MV-4-11 (cell line): Measurements from ENCODE around the gene LY6G6F.
"Not testable (repeated sequence)": the region's sequence is repeated elsewhere in the genome, so short reads cannot be mapped to it uniquely, and the experiment has no call there.

Experiments used
- DNase-seq: peaks from one replicate; lab custom pipeline; 2025; lab: John Stamatoyannopoulos, UW

Gene LY6G6F

DNA sequence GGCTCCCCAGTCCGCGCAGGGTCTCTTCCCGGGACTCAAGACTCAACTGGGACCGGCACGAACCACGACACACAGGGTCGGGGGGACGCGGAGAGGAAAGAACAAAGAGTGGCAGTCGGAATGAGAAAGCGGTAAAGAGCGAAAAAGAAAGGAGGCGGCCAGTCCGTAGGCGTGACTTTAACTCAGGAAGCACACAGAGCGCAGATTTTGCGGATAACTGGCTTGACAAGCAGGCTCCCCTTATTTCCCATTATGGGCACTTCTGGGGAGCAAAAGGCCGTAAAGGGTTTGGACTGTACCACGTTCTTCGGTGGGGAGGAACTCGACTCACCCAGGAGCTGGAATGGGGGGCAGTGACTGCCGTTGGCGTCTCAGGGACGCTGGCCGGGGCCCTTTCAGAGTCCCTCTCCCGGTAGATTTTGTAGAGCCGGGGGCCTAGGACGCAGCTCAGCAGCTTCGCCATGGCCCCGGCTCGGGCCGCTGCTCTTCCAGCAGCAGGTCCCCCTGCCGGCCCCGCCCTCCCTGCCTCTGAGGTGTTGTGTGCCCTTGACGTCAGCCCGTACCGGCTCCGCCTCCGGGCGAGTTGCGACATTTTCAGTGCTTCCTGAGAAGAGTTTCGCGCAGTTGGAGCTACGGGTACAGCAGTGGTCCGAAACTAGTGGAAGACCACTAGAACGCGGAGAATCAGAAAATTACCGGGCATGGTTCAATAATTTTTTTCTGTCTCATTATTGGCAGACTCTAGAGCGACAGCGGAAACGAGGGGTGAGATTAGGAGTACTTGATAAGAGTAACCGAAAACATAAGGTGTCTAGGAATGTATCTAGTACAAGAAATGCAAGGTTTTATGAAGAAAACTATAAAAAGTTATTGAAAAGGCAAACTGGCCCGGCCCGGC lies 3.6 kb upstream of the LY6G6F start, which contains the start of gene ABHD16A:
ABHD16A (minus strand) TSS at position 506 of the 898 bp plus-strand sequence; CDS start at position 463, 43 bp downstream.
- peak; percentile 98 for DNase-seq

- DNase-seq: no peak
These were observed 735 bp upstream of the LY6G6F start for GRCh38 chr6:31705931-31706330.

GRCh38 chr6:31707701-31708100 lies 1.0 kb downstream of the LY6G6F start:
- DNase-seq: no peak

DNA sequence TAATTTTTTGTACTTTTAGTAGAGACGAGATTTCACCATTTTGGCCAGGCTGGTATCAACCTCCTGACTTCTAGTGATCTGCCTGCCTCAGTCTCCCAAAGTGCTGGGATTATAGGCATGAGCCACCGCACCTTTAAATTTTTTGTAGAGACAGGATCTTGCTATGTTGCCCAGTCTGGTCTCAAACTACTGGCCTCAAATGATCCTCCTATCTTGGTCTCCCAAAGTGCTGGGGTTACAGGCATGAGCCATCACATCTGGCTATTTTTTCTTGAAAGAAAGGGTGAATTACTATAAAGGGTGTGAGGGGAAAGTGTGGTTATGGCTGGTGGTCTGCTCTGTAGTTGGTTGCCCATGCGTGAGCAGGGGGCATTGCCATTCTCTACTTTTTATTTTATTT lies 1.6 kb downstream of the LY6G6F start:
- DNase-seq: no peak

DNA sequence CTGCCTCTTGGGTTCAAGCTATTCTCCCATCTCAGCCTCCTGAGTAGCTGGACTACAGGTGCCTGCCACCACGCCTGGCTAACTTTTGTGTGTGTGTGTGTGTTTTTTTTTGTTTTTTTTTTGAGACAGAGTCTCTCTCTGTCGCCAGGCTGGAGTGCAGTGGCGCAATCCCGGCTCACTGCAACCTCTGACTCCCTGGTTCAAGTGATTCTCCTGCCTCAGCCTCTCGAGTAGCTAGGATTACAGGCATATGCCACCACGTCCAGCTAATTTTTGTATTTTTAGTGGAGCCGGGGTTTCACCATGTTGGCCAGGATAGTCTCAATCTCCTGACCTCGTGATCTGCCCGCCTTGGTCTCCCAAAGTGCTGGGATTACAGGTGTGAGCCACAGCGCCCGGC lies 2.5 kb downstream of the LY6G6F start:
- not testable (repeated sequence) for DNase-seq

DNA sequence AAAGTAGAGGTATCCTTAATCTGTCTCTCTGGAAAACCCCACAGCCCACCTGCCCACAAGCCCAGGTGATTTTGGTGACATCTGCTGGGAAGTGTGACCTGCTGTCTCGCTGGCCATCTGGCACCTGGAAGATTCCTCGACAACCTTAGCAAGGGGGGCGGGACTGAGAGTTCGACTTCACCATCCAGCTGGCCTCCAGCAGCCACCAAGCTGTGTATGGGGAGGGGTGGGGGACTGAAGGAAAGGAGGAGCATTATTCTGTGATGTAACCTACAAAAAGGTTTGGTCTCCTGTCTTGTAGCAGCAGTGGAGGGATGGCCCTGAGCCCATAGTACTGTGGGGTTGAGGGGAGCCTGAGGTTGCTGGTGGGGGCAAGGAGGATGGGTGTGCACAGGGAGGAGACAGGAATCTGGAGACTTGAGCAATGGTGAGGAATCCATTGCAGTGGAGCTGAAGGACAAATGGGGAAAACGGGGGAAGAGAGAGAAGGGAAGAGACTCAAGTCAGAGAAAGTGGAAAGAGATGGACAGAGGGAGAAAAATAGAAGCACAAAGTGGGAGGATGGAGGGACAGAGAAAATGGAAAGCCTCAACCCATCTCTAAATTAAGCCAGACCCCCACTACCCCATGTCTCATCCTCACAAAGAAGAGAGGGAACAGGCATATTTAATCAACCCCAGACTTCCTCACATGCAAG lies 4.0 kb downstream of the LY6G6F start:
- no peak for DNase-seq

GRCh38 chr6:31711233-31711632 lies 4.6 kb downstream of the LY6G6F start:
- DNase-seq: peak; percentile 15

DNA sequence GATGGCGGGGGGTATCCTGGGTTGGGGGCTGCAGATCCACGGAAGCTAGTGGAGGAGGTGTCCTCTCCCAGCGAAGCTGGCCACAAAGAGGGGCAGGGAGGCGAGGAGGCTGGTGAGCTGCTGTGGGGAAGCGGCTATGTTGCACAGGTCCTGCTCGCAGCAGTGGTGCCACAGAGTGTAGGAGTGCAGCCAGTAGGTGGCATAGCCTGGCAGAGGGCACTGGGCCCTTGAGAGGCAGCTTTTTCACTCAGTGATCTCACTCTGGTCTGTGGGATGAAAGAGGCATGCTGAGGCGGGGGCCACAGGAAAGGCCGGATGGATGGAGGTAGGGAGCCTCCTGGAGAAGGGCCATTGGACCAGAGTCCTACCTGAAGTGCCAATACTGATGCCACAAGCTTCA lies 5.6 kb downstream of the LY6G6F start:
- no peak for DNase-seq

DNA sequence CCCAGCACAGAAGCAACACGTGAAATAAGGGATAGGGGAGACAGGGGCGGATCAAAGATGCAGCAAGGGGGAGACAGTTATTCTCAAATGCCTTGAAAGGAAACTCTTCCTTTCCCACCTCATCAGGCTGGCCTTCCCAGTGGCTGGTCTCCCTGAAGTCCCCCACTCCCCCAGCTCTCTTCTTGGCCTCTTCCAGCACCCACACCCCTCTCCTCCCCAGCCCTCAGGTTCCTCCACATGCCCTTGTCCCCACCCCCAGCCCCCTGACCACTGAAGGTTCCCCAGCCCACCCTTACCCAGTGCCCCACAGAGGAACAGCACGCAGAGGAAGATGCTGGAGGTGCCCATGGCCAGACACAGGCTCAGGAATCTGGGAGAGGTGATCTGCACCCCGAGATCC lies 6.8 kb downstream of the LY6G6F start:
- no peak for DNase-seq

DNA sequence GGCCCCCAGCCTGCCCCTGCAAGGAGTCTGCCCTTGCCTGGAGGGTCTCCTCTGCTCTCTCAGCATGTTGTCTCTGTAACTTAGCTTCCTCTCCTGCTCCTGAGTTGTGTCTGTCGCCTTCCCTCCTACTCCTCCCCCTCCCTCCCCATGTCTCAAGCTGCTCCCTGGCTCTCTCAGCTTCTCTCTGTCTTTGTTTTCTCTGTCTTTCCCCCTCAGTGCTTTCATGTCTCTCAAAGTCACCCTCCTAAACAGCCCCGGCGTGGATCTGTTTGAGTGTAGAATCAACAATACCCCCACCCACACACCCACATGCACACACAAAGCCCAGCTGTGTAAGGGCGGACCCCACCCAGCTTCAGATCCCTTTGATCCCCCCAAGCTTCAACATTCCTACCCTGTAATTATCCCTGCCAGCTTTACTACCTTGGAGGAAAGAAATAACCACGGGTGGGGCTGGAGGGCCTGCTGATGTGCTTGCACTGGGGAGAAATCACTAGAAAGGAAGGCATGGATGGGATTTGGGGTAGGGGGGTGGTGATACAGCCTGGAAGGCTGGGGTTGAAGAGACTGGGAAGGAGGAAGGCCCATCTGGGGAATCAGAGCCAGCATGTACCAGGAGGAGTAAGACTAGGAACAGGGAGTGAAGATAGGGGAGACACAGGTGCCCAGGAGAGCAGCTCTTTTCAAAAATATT lies 7.5 kb downstream of the LY6G6F start:
- no peak for DNase-seq

DNA sequence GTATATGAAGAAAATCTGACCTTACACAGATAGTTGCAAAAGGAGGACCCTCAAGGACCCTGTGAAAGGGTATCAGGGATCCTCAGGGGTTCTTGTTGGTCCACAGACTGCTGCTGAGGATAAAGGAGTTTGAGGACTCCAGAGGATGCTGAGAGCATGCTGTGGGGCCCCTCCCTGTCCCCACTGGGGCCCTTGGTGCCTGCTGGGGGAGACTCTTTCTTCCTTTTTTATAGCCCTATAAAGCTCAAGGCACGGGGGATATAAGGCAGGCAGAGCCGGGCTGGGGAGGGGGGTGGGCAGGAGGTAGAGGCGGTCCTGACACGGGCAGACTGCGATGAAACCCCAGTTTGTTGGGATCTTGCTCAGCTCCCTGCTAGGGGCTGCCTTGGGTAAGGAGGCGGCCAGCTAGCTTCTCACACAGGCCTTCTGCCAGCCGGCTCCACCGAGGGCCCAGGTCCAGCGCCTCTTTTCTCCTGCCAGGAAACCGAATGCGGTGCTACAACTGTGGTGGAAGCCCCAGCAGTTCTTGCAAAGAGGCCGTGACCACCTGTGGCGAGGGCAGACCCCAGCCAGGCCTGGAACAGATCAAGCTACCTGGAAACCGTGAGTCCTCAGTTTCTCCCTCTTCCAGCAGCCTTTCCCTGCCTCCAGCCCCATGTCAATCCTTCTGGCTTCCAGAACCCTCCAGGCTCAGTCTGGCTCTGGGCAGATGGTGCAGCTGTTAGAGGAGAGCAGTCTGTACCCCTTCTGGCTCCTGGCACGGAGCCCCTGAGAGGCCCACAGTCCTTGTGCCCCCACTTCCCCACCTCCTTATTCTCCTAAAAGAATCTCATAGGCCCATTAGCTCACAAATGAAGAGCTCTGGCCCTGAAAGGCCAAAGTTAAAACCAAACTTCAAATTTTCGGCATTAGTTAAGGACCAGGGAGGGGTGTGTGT lies 8.6 kb downstream of the LY6G6F start, which contains the start of gene LY6G6D:
LY6G6D (plus strand) TSS at position 327 of the 937 bp plus-strand sequence; CDS start at position 335, 8 bp downstream.
- no peak for DNase-seq

GRCh38 chr6:31717499-31718222 lies 11.0 kb downstream of the LY6G6F start:
- DNase-seq: no peak

GRCh38 chr6:31718265-31718664 lies 11.6 kb downstream of the LY6G6F start:
- no peak for DNase-seq

GRCh38 chr6:31719001-31719400 lies 12.3 kb downstream of the LY6G6F start:
- DNase-seq: no peak

- no peak for DNase-seq
These were observed 13.6 kb downstream of the LY6G6F start for GRCh38 chr6:31720196-31720770.

- no peak for DNase-seq
These were observed 14.8 kb downstream of the LY6G6F start, which contains the start of gene LY6G6C for GRCh38 chr6:31721351-31722020. TSS of gene LY6G6C (minus strand) at chr6:31721746. CDS start at chr6:31721679, 67 bp downstream.

- DNase-seq: no peak
These were observed 15.5 kb downstream of the LY6G6F start for GRCh38 chr6:31722173-31722572.

- no peak for DNase-seq
These were observed 16.7 kb downstream of the LY6G6F start, which contains the start of gene MPIG6B for GRCh38 chr6:31723245-31723979. TSS of gene MPIG6B (plus strand) at chr6:31723373. CDS start at chr6:31723384, 11 bp downstream.
